Astrocyte (in vitro differentiated cells and primary cell): Measurements from ENCODE around the gene MAGEB4.

Source experiments
- EZH2 ChIP-seq: IDR thresholded peaks from 2 replicates; pipeline ENCODE4 v1.6.1; 2012; ENCODE audit warnings: mild to moderate bottlenecking, low read length, inconsistent platforms; ENCODE audit not compliant: insufficient read depth
- TF ChIP-seq, protein P1 (sequence below): IDR thresholded peaks from 2 replicates; pipeline ENCODE4 v1.5.1; 2011; ENCODE audit warnings: low read depth, mild to moderate bottlenecking, inconsistent platforms, low read length, moderate library complexity; ENCODE audit not compliant: insufficient read depth

DNA sequence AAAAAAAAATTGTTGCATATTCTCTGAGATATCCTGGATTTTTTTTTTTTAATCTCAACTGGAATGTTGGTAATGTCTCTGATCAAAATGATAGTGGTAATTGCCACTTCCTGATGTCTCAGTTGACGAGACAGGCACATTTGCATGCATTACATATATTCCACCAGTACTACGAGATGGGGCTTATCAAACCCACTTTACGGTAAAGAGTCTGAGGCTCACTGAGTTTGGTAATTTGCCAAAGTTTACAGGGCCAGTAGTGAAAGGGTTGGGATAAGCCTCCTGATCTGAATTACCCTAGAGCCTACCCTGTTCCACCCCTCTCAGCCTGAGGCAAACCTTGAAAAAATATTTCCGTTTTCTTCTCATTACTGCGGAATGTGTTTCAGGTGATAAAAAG, 21.1 kb upstream of the MAGEB4 start:
- TF ChIP-seq, protein P1, sequence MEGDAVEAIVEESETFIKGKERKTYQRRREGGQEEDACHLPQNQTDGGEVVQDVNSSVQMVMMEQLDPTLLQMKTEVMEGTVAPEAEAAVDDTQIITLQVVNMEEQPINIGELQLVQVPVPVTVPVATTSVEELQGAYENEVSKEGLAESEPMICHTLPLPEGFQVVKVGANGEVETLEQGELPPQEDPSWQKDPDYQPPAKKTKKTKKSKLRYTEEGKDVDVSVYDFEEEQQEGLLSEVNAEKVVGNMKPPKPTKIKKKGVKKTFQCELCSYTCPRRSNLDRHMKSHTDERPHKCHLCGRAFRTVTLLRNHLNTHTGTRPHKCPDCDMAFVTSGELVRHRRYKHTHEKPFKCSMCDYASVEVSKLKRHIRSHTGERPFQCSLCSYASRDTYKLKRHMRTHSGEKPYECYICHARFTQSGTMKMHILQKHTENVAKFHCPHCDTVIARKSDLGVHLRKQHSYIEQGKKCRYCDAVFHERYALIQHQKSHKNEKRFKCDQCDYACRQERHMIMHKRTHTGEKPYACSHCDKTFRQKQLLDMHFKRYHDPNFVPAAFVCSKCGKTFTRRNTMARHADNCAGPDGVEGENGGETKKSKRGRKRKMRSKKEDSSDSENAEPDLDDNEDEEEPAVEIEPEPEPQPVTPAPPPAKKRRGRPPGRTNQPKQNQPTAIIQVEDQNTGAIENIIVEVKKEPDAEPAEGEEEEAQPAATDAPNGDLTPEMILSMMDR: no peak
- no peak for TF ChIP-seq EZH2
